ENCODE data around the gene NUDT22. TPM values are rescaled to one million over a fixed set of nuclear protein-coding genes. Genes with fewer than 3 reads are reported as not detected.

NUDT22 gene
- total RNA-seq, 2 donors from 2014 or later: 73.3 to 95.6 TPM

DNA sequence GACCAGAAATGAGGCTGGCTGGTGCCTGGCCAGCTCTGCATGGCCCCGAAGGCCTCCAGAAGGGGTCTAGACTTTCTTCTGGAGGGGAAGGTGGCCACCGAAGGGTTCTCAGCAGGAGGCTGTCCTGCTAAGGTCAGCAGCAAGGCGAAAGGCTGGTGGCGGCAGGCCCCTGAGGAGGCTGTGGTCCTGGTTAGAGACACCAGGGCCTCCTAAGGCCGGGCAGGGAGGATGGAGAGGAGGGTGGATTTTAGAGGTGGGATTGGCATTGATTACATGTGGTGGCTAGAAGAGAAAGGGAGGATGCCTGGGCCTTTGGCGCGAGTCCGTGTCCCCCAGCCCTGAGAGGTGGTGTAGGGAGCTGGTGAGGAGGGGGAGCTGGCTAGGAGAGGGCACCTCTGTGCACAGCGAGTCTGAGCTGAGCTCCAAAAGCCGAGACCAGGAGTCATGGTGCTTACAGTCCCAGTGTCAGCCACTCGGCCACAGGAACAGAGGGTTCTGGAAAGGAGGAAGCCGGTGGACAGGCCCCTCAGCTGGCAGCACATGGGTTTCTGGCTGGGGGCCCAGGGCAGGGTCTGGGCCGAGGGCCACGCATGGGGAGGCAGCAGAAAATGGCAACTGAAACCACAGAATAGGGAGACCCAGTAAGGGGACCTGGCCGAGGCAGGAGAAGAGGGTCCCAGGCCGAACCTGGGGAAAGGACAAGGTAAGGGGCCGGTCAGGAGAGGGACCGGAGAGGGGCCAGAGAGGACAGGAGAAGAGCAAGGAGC is 17.1 kb upstream of the NUDT22 start:
- H3K27ac ChIP-seq: peak overlapping the region; percentile 84 to 92
- H3K27me3 ChIP-seq: no peaks in the 10 kb centered on the region
- DNase-seq (ENCODE audit: low spot score): no peak
- H3K4me1 ChIP-seq: peaks cover 0 to 38% of the 10 kb centered on the region in 2 donors
- TF ChIP-seq CTCF (IDR thresholded peaks at IDR 0.05): no peak
- H3K4me3 ChIP-seq: no peak overlapping the region
- peaks cover 20% of the 10 kb centered on the region for H3K36me3 ChIP-seq
- H3K9me3 ChIP-seq: no peaks in the 10 kb centered on the region

- no peak overlapping the region for H3K27ac ChIP-seq
- H3K4me1 ChIP-seq: peaks cover 0 to 33% of the 10 kb centered on the region in 2 donors
- no peaks in the 10 kb centered on the region for H3K9me3 ChIP-seq
- peaks cover 16% of the 10 kb centered on the region for H3K36me3 ChIP-seq
- no peaks in the 10 kb centered on the region for H3K27me3 ChIP-seq
- TF ChIP-seq CTCF (IDR thresholded peaks at IDR 0.05): no peak
- no peak overlapping the region for H3K4me3 ChIP-seq
- DNase-seq (ENCODE audit: low spot score): no peak
These were observed 16.6 kb upstream of the NUDT22 start for GRCh38 chr11:64209563-64209843.

DNA sequence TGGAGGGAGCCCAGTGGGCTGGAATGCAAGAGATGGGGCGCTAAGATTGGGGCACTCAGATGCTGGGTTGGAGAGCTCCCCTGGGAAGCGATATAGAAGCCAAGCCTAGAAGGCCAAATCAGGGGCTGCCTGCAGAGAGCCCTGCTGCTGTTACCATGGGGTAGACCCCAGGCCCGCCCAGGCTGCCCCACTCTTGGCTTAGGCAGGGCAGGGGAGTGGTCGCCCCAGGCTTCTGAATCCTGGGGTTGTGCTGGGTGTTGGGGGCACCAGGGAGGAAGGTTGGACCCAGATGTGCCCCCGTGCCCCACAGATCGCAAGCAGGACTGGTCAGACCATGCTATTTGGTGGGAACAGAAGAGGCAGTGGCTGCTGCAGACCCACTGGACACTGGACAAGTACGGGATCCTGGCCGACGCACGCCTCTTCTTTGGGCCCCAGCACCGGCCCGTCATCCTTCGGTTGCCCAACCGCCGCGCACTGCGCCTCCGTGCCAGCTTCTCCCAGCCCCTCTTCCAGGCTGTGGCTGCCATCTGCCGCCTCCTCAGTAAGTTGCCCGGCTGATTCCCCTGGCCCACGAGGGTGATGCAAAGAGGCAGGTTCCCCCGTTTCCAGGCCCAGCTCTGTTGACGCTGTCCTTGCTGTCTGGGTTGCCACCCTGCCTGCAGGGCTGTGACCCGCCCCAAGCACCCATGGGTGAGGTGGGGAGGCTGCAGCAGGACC is 15.6 kb upstream of the NUDT22 start:
- H3K27ac ChIP-seq: no peak overlapping the region
- no peak overlapping the region for H3K4me3 ChIP-seq
- no peaks in the 10 kb centered on the region for H3K27me3 ChIP-seq
- no peaks in the 10 kb centered on the region for H3K9me3 ChIP-seq
- H3K4me1 ChIP-seq: peaks cover 0 to 26% of the 10 kb centered on the region in 2 donors
- H3K36me3 ChIP-seq: peaks cover 16% of the 10 kb centered on the region
- no peak for TF ChIP-seq CTCF (IDR thresholded peaks at IDR 0.05)
- no peak for DNase-seq (ENCODE audit: low spot score)

- Histone ChIP-seq H3K36me3 (peaks cover 14% of the 10 kb centered on the region), H3K9me3 (no peaks in the 10 kb centered on the region), H3K4me3 (no peak overlapping the region), H3K27me3 (no peaks in the 10 kb centered on the region), H3K27ac (no peak overlapping the region), H3K4me1 (peaks cover 0 to 22% of the 10 kb centered on the region in 2 donors)
- DNase-seq (ENCODE audit: low spot score): no peak
- no peak for TF ChIP-seq CTCF (IDR thresholded peaks at IDR 0.05)
These were observed 14.7 kb upstream of the NUDT22 start for GRCh38 chr11:64211181-64211872.

- H3K27me3 ChIP-seq: no peaks in the 10 kb centered on the region
- no peak overlapping the region for H3K4me3 ChIP-seq
- no peaks in the 10 kb centered on the region for H3K9me3 ChIP-seq
- no peak for TF ChIP-seq CTCF (IDR thresholded peaks at IDR 0.05)
- no peak for DNase-seq (ENCODE audit: low spot score)
- H3K4me1 ChIP-seq: no peaks in the 10 kb centered on the region
- H3K36me3 ChIP-seq: peaks cover 16% of the 10 kb centered on the region
- H3K27ac ChIP-seq: no peak overlapping the region
These were observed 9.2 kb upstream of the NUDT22 start for GRCh38 chr11:64216879-64217278.

Data from right atrium auricular region (tissue), 2 donors.